ENCODE data around the gene TPRX1.
"Not testable (repeated sequence)": the region's sequence is repeated elsewhere in the genome, so short reads cannot be mapped to it uniquely, and the experiment has no call there.

GRCh38 chr19:47764705-47765104, 39.6 kb downstream of the TPRX1 start:
- not testable (repeated sequence) for TF ChIP-seq EZH2 (IDR thresholded peaks at IDR 0.05); POLR2AphosphoS5 (IDR thresholded peaks at IDR 0.05; ENCODE audit: borderline replicate concordance, low read depth, low read length); FOXP2 (optimal IDR thresholded peaks at IDR 0.05; ENCODE audit: control extremely low read depth, extremely low read length, insufficient read depth)

Data from SK-N-MC (cell line).